Tibial nerve (tissue), 4 donors: ENCODE results near the gene GPC5. TPM values are rescaled to one million over a fixed set of nuclear protein-coding genes. Genes with fewer than 3 reads are reported as not detected.

Source experiments
- DNase-seq, 2 donors: peaks; one replicate each; pipeline ENCODE4 v3.0.0-alpha.2; 2019; ENCODE audit warnings: low spot score in 2 of 2
- H3K27ac ChIP-seq, 4 donors: fragments of 200-600 bp; sonication (generic) in 3 of 4; one replicate each; pipeline ENCODE4 v1.5.1; 2017 to 2019; ENCODE audit warnings: mild to moderate bottlenecking in 1 of 4
- H3K27me3 ChIP-seq, 2 donors: fragments of 200-600 bp; sonication (generic) in 1 of 2; one replicate each; pipeline versions ENCODE4 v1.5.1 to v1.6.0; 2017 to 2019
- H3K36me3 ChIP-seq, 3 donors: fragments of 200-600 bp; sonication (generic); one replicate each; pipeline ENCODE4 v1.5.1; 2018 to 2019
- H3K4me1 ChIP-seq, 4 donors: fragments of 200-600 bp; sonication (generic) in 3 of 4; one replicate each; pipeline ENCODE4 v1.5.1; 2017 to 2019
- H3K4me3 ChIP-seq, 4 donors: fragments of 200-600 bp; sonication (generic) in 3 of 4; one replicate each; pipeline ENCODE4 v1.5.1; 2017 to 2019; ENCODE audit warnings: mild to moderate bottlenecking in 1 of 4, moderate library complexity in 1 of 4
- H3K9me3 ChIP-seq, 4 donors: fragments of 200-600 bp; sonication (generic) in 3 of 4; one replicate each; pipeline ENCODE4 v1.5.1; 2017 to 2019
- CTCF ChIP-seq, 5 experiments: fragments of 200-600 bp in 3 of 5; fragments of 450-650 bp in 2 of 5; sonication (generic) in 3 of 5; IDR thresholded peaks; one replicate each; pipeline ENCODE4 v1.5.1; 2016 to 2019; ENCODE audit warnings: antibody characterized with exemption in 5 of 5, mild to moderate bottlenecking in 3 of 5, moderate library complexity in 2 of 5
- EP300 ChIP-seq, 2 donors: sonication (generic); formaldehyde crosslinking; IDR thresholded peaks; one replicate each; pipeline ENCODE4 v1.6.1; 2017; ENCODE audit warnings: antibody characterized with exemption in 2 of 2, mild to moderate bottlenecking in 1 of 2
- POLR2A ChIP-seq, 2 donors: fragments of 450-650 bp; IDR thresholded peaks; one replicate each; pipeline ENCODE4 v1.6.1; 2017; ENCODE audit warnings: antibody characterized with exemption in 2 of 2, mild to moderate bottlenecking in 2 of 2, moderate library complexity in 2 of 2
- WGBS, 2 donors: methylation state at CpG; one replicate each; pipeline ENCODE4 v1.1.5; 2018; 5-methylcytosine and 5-hydroxymethylcytosine counted together
- total RNA-seq, 4 donors: library from RNA; depleted of rRNA; stranded (reverse); fragments of >200 nt; gene quantifications; one replicate each; pipeline ENCODE4 v1.1.0, GENCODE V29; 2016

GPC5 gene
- total RNA-seq, 4 donors from 2014 or later, result 3.7 to 5.7 (median 4.2) TPM; not detected in 1

DNA sequence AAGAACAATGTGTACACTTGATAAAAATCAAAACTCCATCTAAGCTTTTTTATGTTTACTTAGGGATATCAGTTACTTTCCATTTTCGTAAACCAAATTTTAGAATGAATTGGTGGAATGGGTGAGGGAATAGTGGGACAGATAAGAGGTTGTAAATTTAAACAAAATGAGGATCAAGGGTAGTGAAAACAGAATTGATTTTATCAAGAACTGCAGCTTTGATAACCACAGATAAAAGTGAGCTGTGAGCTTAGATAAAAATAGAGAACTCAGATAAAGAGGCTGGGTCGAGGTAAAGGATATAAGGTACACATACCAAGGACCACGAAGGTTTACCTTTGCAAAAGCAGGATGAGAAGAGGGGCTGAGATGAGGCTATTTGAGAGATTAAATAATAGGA lies 1015.0 kb downstream of the GPC5 start:
- no peaks in the 10 kb centered on the region for H3K9me3 ChIP-seq
- DNase-seq, result no peak
- no peaks in the 10 kb centered on the region for H3K27me3 ChIP-seq
- no peak overlapping the region for H3K27ac ChIP-seq
- no peaks in the 10 kb centered on the region for H3K4me1 ChIP-seq
- no peak for TF ChIP-seq POLR2A (IDR thresholded peaks at IDR 0.05)
- TF ChIP-seq EP300 (IDR thresholded peaks at IDR 0.05), result no peak
- no peak for TF ChIP-seq CTCF (IDR thresholded peaks at IDR 0.05)
- 82 to 85% methylated on average over 3 of the region's 3 CpGs for WGBS, 2 donors
- H3K36me3 ChIP-seq, result no peaks in the 10 kb centered on the region
- no peak overlapping the region for H3K4me3 ChIP-seq

GRCh38 chr13:92414851-92415250 lies 1016.4 kb downstream of the GPC5 start:
- Histone ChIP-seq H3K4me1 (no peaks in the 10 kb centered on the region), H3K27me3 (no peaks in the 10 kb centered on the region), H3K36me3 (no peaks in the 10 kb centered on the region), H3K9me3 (no peaks in the 10 kb centered on the region), H3K4me3 (no peak overlapping the region), H3K27ac (no peak overlapping the region)
- WGBS, 2 donors, result 93 to 97% methylated on average over 4 of the region's 4 CpGs
- no peak for DNase-seq
- TF ChIP-seq POLR2A (IDR thresholded peaks at IDR 0.05) (no peak), CTCF (IDR thresholded peaks at IDR 0.05) (no peak), EP300 (IDR thresholded peaks at IDR 0.05) (no peak)

DNA sequence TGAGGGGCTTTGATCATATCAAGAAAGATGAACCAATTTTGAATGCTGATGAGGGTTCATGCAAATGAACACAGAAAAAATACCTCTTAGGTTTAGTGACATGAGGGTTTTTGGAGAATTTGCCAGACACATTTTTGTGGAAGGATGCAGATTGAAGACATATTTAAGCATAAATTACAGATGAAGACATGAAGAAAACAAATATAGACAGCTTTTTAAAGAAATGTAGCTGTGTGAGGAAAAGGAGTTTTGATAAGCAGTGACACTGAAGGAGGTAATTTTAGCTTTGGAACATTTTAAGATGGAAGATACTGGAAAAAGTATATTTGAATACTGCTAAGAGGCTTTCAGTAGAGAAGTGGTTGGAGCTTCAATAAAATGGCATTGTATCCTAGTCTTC lies 1017.4 kb downstream of the GPC5 start:
- Histone ChIP-seq H3K36me3 (no peaks in the 10 kb centered on the region), H3K27ac (no peak overlapping the region), H3K4me1 (no peaks in the 10 kb centered on the region), H3K4me3 (no peak overlapping the region), H3K27me3 (no peaks in the 10 kb centered on the region), H3K9me3 (no peaks in the 10 kb centered on the region)
- DNase-seq, result no peak
- TF ChIP-seq CTCF (IDR thresholded peaks at IDR 0.05), result no peak

DNA sequence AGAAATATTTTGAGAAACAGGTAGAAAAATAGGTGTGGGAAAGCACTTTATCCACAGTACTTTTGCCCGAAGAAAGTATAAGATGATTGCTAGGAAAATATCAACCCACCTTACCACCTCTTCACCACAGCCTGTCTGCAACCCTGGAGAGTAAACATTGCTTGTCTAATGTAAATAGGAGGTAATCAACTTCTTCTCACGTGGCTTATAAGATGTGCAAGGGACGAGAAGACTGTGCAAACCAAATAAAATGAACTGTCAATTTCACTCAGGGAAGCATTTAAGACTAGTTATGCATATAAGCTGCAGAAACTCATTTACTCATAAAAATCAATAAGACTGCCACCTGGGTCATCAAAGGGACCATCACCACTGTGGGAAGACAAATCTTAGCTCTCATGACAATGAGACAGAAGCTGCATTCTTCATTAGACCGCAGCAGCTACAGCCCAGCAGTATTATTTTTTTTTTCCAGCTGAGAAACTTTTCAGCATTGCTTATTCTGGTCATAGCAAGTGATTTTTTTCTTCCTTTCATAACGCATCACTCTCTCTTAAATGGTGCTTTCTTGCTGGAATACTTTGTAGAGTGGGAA lies 1020.5 kb downstream of the GPC5 start:
- WGBS, 2 donors, result 50 to 59% methylated on average over 5 of the region's 5 CpGs
- Histone ChIP-seq H3K27me3 (no peaks in the 10 kb centered on the region), H3K4me3 (no peak overlapping the region), H3K36me3 (no peaks in the 10 kb centered on the region), H3K27ac (no peak overlapping the region), H3K9me3 (no peaks in the 10 kb centered on the region), H3K4me1 (no peaks in the 10 kb centered on the region)
- TF ChIP-seq POLR2A (IDR thresholded peaks at IDR 0.05) (no peak), EP300 (IDR thresholded peaks at IDR 0.05) (no peak), CTCF (IDR thresholded peaks at IDR 0.05) (no peak)
- DNase-seq, result no peak

- WGBS, 2 donors, result 92 to 94% methylated on average over 2 of the region's 2 CpGs
- no peak overlapping the region for H3K27ac ChIP-seq
- TF ChIP-seq POLR2A (IDR thresholded peaks at IDR 0.05) (no peak), EP300 (IDR thresholded peaks at IDR 0.05) (no peak), CTCF (IDR thresholded peaks at IDR 0.05) (no peak)
- no peaks in the 10 kb centered on the region for H3K27me3 ChIP-seq
- H3K9me3 ChIP-seq, result peaks cover 0 to 4% (median 0%) of the 10 kb centered on the region in 4 donors
- DNase-seq, result no peak
- H3K4me3 ChIP-seq, result no peak overlapping the region
- no peaks in the 10 kb centered on the region for H3K4me1 ChIP-seq
- H3K36me3 ChIP-seq, result no peaks in the 10 kb centered on the region
These were observed 1030.8 kb downstream of the GPC5 start for GRCh38 chr13:92429231-92429630.
